Osteocyte (in vitro differentiated cells): ENCODE results near the gene STMND1. TPM values are rescaled to one million over a fixed set of nuclear protein-coding genes. Genes with fewer than 3 reads are reported as not detected.
A peak's percentile ranks its signal among the peaks of the same experiment; 100 is the strongest.

Experiments
- DNase-seq: peaks from one replicate; pipeline ENCODE4 v3.0.0; 2021; ENCODE audit warnings: mixed read lengths; ENCODE audit not compliant: unreplicated experiment; ENCODE audit errors: extremely low spot score
- H3K27ac Mint-ChIP-seq: one replicate; pipeline ENCODE4 v1.8.0; 2021; ENCODE audit warnings: mild to moderate bottlenecking, mixed read lengths; ENCODE audit not compliant: unreplicated experiment
- H3K27me3 Mint-ChIP-seq: one replicate; pipeline ENCODE4 v1.8.0; 2021; ENCODE audit warnings: mixed read lengths; ENCODE audit not compliant: unreplicated experiment
- H3K36me3 Mint-ChIP-seq: one replicate; pipeline ENCODE4 v1.8.0; 2021; ENCODE audit warnings: mixed read lengths; ENCODE audit not compliant: unreplicated experiment
- H3K4me1 Mint-ChIP-seq: one replicate; pipeline ENCODE4 v1.8.0; 2021; ENCODE audit warnings: mixed read lengths; ENCODE audit not compliant: unreplicated experiment
- H3K4me3 Mint-ChIP-seq: one replicate; pipeline ENCODE4 v1.8.0; 2021; ENCODE audit warnings: mild to moderate bottlenecking, moderate library complexity, mixed read lengths; ENCODE audit not compliant: unreplicated experiment
- H3K9me3 Mint-ChIP-seq: one replicate; pipeline ENCODE4 v1.8.0; 2021; ENCODE audit warnings: mixed read lengths; ENCODE audit not compliant: unreplicated experiment
- CTCF ChIP-seq: fragments of 200-600 bp; sonication (generic); IDR thresholded peaks from 2 replicates; pipeline ENCODE4 v1.5.0; 2021; ENCODE audit warnings: antibody characterized with exemption, mild to moderate bottlenecking, moderate library complexity
- total RNA-seq: library from RNA; stranded (reverse); gene quantifications from 2 replicates; pipeline ENCODE4 v1.2.1, GENCODE V29; 2021

Gene STMND1
- total RNA-seq, 1 donor from 2014 or later, result not detected

GRCh38 chr6:17150096-17150495 lies 48.2 kb downstream of the STMND1 start:
- Mint-ChIP-seq H3K36me3 (peaks cover 7% of the 10 kb centered on the region), H3K4me3 (no peak overlapping the region), H3K4me1 (no peaks in the 10 kb centered on the region), H3K9me3 (peaks cover 19% of the 10 kb centered on the region), H3K27ac (no peak overlapping the region), H3K27me3 (peaks cover 2% of the 10 kb centered on the region)
- TF ChIP-seq CTCF, result no peak
- no peak for DNase-seq

- no peaks in the 10 kb centered on the region for H3K4me1 Mint-ChIP-seq
- H3K27me3 Mint-ChIP-seq, result peaks cover 2% of the 10 kb centered on the region
- H3K9me3 Mint-ChIP-seq, result peaks cover 19% of the 10 kb centered on the region
- no peak for TF ChIP-seq CTCF
- H3K27ac Mint-ChIP-seq, result no peak overlapping the region
- no peak for DNase-seq
- H3K36me3 Mint-ChIP-seq, result peaks cover 7% of the 10 kb centered on the region
- no peak overlapping the region for H3K4me3 Mint-ChIP-seq
These were observed 50.0 kb downstream of the STMND1 start for GRCh38 chr6:17151888-17152287.

GRCh38 chr6:17152703-17153102 lies 50.9 kb downstream of the STMND1 start:
- Mint-ChIP-seq H3K4me3 (no peak overlapping the region), H3K9me3 (peaks cover 19% of the 10 kb centered on the region), H3K4me1 (no peaks in the 10 kb centered on the region), H3K36me3 (peaks cover 7% of the 10 kb centered on the region), H3K27me3 (peaks cover 2% of the 10 kb centered on the region), H3K27ac (no peak overlapping the region)
- DNase-seq, result no peak
- no peak for TF ChIP-seq CTCF

GRCh38 chr6:17156112-17156921 lies 54.5 kb downstream of the STMND1 start:
- H3K9me3 Mint-ChIP-seq, result peaks cover 19% of the 10 kb centered on the region
- peaks cover 6% of the 10 kb centered on the region for H3K27me3 Mint-ChIP-seq
- H3K27ac Mint-ChIP-seq, result no peak overlapping the region
- H3K36me3 Mint-ChIP-seq, result peaks cover 7% of the 10 kb centered on the region
- no peak overlapping the region for H3K4me3 Mint-ChIP-seq
- DNase-seq, result no peak
- no peaks in the 10 kb centered on the region for H3K4me1 Mint-ChIP-seq
- TF ChIP-seq CTCF, result peak; percentile 87

GRCh38 chr6:17156966-17157365 lies 55.1 kb downstream of the STMND1 start:
- H3K4me1 Mint-ChIP-seq, result no peaks in the 10 kb centered on the region
- no peak overlapping the region for H3K27ac Mint-ChIP-seq
- H3K36me3 Mint-ChIP-seq, result peaks cover 7% of the 10 kb centered on the region
- no peak overlapping the region for H3K4me3 Mint-ChIP-seq
- DNase-seq, result no peak
- TF ChIP-seq CTCF, result no peak
- peaks cover 12% of the 10 kb centered on the region for H3K27me3 Mint-ChIP-seq
- H3K9me3 Mint-ChIP-seq, result peaks cover 17% of the 10 kb centered on the region
